ENCODE results near the gene HOXA9. TPM values are rescaled to one million over a fixed set of nuclear protein-coding genes. Genes with fewer than 3 reads are reported as not detected.

HOXA9 gene
- total RNA-seq, 2 donors from 2014 or later = not detected

DNA sequence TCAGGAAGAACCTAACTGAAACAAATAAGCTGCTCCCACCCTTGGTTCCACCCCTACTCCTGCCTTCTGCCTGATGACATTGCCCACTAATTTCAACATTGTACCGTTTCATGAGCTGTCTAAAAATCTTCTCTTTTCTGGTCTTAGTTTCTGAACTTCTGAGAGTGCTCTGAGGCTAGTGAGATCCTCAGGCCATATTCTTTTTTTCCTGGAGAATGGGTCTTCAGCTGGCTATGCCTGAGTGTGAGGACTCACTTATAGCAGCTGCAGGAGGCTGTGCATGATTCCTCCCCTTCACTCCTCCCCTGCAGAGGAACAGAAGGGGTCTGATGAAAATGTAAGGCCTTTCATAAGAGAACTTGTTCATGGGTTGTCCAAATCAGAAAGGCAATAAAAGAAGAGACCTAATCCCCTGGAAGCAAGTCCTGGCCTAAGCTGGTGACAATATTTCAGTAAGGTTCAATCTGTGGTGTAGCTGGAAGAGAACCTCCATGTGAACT is 45.9 kb downstream of the HOXA9 start:
- peak overlapping the region; percentile 99 for H3K4me3 ChIP-seq

DNA sequence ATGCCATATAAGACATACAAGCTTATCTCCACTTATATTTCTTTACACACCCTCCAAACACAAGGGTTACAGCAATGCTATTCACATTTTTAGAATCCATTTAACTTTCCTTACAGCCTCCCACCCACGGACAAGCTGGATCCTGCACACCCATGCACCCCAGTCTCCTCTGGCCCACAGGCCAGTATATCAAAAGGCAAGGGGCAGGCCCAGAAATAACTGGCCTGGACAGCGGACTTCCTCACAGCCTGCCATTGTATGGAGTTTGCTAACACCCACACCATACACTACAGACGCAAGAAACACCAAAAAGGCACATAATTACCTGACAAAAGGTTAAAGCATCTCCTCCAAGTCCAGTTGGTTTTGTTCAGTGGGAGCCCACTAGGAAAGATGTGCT is 46.8 kb downstream of the HOXA9 start:
- Histone ChIP-seq H3K4me1 (ENCODE audit: control insufficient read depth in 1 of 2, low read depth in 2 of 2) (peaks cover 3 to 42% of the 10 kb centered on the region in 2 donors), H3K27me3 (replicated peaks; ENCODE audit: insufficient read depth) (no peaks in the 10 kb centered on the region), H3K36me3 (no peaks in the 10 kb centered on the region), H3K4me3 (peak overlapping the region; percentile 99), H3K9me3 (no peaks in the 10 kb centered on the region), H3K27ac (peak overlapping the region; percentile 96 to 99)
- ATAC-seq (ENCODE audit: insufficient number of reproducible peaks, low FRiP score, low read depth) (no peak), DNase-seq (ENCODE audit: low spot score) (no peak)
- TF ChIP-seq, protein P1, sequence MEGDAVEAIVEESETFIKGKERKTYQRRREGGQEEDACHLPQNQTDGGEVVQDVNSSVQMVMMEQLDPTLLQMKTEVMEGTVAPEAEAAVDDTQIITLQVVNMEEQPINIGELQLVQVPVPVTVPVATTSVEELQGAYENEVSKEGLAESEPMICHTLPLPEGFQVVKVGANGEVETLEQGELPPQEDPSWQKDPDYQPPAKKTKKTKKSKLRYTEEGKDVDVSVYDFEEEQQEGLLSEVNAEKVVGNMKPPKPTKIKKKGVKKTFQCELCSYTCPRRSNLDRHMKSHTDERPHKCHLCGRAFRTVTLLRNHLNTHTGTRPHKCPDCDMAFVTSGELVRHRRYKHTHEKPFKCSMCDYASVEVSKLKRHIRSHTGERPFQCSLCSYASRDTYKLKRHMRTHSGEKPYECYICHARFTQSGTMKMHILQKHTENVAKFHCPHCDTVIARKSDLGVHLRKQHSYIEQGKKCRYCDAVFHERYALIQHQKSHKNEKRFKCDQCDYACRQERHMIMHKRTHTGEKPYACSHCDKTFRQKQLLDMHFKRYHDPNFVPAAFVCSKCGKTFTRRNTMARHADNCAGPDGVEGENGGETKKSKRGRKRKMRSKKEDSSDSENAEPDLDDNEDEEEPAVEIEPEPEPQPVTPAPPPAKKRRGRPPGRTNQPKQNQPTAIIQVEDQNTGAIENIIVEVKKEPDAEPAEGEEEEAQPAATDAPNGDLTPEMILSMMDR (IDR thresholded peaks at IDR 0.05) = no peak

More for the DNA sequence above, 45.9 kb downstream of the HOXA9 start:
- no peak for ATAC-seq (ENCODE audit: insufficient number of reproducible peaks, low FRiP score, low read depth)
- peaks cover 3 to 44% of the 10 kb centered on the region in 2 donors for H3K4me1 ChIP-seq (ENCODE audit: control insufficient read depth in 1 of 2, low read depth in 2 of 2)
- TF ChIP-seq, protein P1 (IDR thresholded peaks at IDR 0.05) = no peak
- H3K9me3 ChIP-seq = no peaks in the 10 kb centered on the region
- H3K27me3 ChIP-seq (replicated peaks; ENCODE audit: insufficient read depth) = no peaks in the 10 kb centered on the region
- H3K27ac ChIP-seq = peak overlapping the region; percentile 96 to 99
- no peak for DNase-seq (ENCODE audit: low spot score)
- no peaks in the 10 kb centered on the region for H3K36me3 ChIP-seq

DNA sequence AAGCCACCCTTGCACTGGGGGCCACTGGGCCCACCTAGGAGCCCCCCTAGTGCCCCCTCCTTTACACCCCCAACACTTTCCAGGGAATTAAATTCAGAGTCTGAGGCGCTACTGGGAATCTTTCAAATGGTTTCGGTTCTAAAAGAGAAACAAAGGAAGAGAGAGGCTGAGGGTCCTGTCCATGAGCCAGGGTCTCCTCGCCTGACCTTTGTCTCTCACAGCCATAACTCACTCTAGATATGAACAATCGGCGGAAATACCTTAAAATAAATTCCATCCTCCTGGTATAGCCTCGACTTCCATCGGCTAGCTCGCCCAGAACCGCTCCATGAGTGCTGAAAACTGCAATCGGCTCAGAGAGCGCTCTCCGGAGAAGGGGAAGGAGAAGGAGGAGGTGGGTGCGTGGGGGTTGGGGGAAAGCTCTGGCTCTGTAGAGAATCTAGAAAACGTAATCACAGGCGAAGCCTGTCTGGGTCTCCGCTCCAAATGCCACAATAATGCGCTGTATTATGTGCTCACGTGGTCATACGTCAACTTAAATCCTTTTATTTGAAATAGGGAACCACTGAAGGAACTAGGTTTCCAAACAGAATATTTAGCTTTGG is 47.3 kb downstream of the HOXA9 start:
- H3K4me3 ChIP-seq = peak overlapping the region; percentile 99
- no peak for ATAC-seq (ENCODE audit: insufficient number of reproducible peaks, low FRiP score, low read depth)

DNA sequence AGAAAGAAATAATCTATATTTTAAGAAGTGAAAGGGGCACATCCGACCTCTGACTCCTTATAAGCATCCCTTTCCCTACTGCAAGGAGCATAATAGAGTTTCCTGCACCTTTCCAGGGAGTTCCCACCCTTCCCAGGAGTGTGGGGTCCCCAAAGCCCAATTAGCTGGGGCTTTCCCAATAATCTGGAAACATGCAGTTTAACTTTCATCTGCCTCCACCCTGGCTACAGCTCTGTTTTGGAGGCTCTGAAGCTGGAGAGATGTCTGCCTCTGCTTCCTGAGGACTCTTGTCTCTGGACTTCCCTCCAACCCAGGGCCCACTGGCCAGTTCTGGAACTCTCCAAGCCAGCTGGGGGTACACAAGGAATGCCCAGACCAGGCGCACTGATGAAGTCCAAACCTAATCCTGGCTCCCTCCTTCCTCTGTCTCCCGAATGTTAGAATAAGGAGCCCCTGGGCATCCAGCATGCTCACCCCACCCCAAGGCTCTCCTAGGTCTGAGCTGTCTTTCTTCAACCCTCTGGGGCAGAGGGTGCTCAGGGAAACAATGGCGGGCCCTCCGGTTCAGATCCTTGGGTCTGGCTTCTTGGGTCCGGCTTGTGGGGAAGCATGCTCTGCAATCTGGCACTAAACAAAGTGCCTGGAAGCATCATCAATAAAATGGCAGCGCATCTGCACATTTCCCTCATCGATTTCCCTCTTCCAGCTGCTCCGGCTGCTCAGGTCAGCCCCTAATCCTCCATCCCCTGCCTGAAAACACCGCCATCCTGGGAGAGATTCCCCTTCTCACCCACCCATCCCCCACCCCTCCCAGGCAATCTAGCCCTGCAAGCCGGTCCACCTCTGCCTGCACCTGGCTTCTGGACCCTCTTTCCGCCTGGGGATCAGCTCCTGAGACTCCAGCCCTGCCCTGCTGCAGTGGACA is 48.1 kb downstream of the HOXA9 start:
- Histone ChIP-seq H3K9me3 (no peaks in the 10 kb centered on the region), H3K36me3 (no peaks in the 10 kb centered on the region), H3K4me3 (peak overlapping the region; percentile 99), H3K27me3 (replicated peaks; ENCODE audit: insufficient read depth) (no peaks in the 10 kb centered on the region), H3K27ac (peak overlapping the region; percentile 96 to 99), H3K4me1 (ENCODE audit: control insufficient read depth in 1 of 2, low read depth in 2 of 2) (peaks cover 5 to 38% of the 10 kb centered on the region in 2 donors)
- TF ChIP-seq, protein P1 (IDR thresholded peaks at IDR 0.05) = no peak
- no peak for ATAC-seq (ENCODE audit: insufficient number of reproducible peaks, low FRiP score, low read depth)
- DNase-seq (ENCODE audit: low spot score) = no peak

More for the DNA sequence above, 47.3 kb downstream of the HOXA9 start:
- TF ChIP-seq, protein P1 (IDR thresholded peaks at IDR 0.05) = no peak
- DNase-seq (ENCODE audit: low spot score) = no peak
- Histone ChIP-seq H3K27me3 (replicated peaks; ENCODE audit: insufficient read depth) (no peaks in the 10 kb centered on the region), H3K9me3 (no peaks in the 10 kb centered on the region), H3K4me1 (ENCODE audit: control insufficient read depth in 1 of 2, low read depth in 2 of 2) (peaks cover 3 to 37% of the 10 kb centered on the region in 2 donors), H3K36me3 (no peaks in the 10 kb centered on the region), H3K27ac (peak overlapping the region; percentile 96 to 99)
